ENCODE results near the gene UMAD1.

The UMAD1 gene

DNA sequence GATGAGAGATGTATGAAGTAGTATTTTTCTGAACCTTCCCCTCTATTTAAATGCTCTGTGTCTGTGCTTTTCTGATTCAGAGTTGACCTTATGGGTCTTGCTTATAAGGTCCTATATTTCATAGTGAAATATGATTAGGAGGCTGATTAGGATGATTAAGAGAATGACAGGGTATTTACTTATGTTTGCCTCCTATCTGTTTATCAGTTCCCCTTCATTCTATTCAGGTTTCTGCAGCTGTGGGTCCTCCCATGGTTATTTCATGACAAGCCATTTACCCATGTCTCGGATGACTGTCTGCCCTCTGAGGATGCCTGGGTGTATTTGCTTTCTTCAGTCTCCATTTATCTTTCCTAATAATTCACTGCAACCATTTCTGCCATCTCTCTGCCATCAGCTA is 61.0 kb downstream of the UMAD1 start:
- TF ChIP-seq, protein P1, sequence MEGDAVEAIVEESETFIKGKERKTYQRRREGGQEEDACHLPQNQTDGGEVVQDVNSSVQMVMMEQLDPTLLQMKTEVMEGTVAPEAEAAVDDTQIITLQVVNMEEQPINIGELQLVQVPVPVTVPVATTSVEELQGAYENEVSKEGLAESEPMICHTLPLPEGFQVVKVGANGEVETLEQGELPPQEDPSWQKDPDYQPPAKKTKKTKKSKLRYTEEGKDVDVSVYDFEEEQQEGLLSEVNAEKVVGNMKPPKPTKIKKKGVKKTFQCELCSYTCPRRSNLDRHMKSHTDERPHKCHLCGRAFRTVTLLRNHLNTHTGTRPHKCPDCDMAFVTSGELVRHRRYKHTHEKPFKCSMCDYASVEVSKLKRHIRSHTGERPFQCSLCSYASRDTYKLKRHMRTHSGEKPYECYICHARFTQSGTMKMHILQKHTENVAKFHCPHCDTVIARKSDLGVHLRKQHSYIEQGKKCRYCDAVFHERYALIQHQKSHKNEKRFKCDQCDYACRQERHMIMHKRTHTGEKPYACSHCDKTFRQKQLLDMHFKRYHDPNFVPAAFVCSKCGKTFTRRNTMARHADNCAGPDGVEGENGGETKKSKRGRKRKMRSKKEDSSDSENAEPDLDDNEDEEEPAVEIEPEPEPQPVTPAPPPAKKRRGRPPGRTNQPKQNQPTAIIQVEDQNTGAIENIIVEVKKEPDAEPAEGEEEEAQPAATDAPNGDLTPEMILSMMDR (IDR thresholded peaks at IDR 0.05; ENCODE audit: control extremely low read depth, extremely low read depth, low read depth, missing control alignments), result no peak
- POLR2A ChIA-PET, result no interaction called here
- CTCF ChIA-PET, result interaction anchor here (2.0 to 4.8 kb wide), 2 partner anchors 13 to 16 kb away, joined by 4 to 14 read pairs; no protein-coding TSS in a partner anchor
- DNase-seq (ENCODE audit: extremely low spot score), result no peak

DNA sequence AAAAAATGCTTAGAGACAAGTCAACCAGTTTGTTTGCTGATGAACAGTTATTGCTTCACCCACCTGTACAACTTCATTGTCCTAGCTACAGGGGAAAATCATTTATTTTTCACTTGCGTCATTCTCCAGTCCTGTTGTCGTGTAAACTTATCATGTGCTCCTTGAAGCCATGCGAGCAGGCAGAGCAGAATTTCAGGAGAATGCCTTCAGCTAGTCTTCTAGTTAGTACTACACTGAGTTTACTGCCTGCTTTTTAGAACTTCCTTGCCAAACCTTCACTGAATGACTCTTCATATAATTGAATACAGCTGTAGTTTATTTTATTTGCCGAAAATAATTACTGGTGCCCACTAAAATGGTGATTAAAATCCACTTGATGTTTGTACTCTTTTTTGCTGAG is 62.3 kb downstream of the UMAD1 start:
- ChIA-PET CTCF (interaction anchor here (0.7 to 4.8 kb wide), 5 partner anchors 11 to 22 kb away, joined by 3 to 14 read pairs (median 5); no protein-coding TSS in a partner anchor), POLR2A (no interaction called here)
- no peak for DNase-seq (ENCODE audit: extremely low spot score)
- TF ChIP-seq, protein P1 (IDR thresholded peaks at IDR 0.05; ENCODE audit: control extremely low read depth, extremely low read depth, low read depth, missing control alignments), result no peak

DNA sequence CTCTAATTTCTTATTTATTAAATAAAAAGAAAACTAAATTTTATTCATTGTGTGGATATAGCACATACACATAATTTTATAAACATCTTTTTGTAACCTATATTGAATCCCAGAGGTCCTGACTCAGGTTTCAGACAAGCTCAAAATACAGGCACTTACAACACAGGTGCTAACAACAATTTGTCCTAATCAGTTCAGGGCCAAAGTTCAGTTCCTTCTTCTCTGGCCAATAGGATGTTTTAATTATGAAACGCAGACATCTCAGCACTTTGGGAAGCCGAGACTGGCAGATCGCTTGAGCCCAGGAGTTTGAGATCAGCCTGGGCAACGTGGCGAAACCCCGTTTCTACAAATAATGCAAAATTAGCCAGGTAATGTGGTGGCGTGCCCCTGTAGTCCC is 62.9 kb downstream of the UMAD1 start:
- ChIA-PET POLR2A (no interaction called here), CTCF (interaction anchor here (2.1 to 4.8 kb wide), 2 partner anchors 11 to 22 kb away, joined by 9 to 14 read pairs; no protein-coding TSS in a partner anchor)
- TF ChIP-seq, protein P1 (IDR thresholded peaks at IDR 0.05; ENCODE audit: control extremely low read depth, extremely low read depth, low read depth, missing control alignments), result no peak
- no peak for DNase-seq (ENCODE audit: extremely low spot score)

DNA sequence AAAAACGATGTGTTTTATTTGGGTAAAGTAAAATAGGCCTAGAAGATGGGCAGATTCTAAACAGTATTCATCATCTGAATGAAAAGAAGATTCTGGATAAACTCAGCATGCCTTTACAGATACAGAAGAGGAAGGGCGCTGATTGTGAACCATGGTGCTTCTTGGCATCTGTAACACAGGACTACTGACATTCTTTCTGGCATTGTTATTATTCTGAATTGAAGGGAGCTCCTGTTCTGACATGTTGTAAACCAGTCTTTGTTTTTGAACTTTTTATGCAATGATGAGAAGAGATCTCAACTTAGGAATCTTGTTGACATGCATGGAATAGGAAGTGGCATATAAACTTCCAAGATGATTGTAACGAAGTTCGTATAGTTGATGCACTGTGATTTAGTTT is 64.3 kb downstream of the UMAD1 start:
- CTCF ChIA-PET, result interaction anchor here (2.1 to 4.8 kb wide), 2 partner anchors 9 to 24 kb away, joined by 9 to 14 read pairs; no protein-coding TSS in a partner anchor
- POLR2A ChIA-PET, result no interaction called here
- TF ChIP-seq, protein P1 (IDR thresholded peaks at IDR 0.05; ENCODE audit: control extremely low read depth, extremely low read depth, low read depth, missing control alignments), result no peak
- DNase-seq (ENCODE audit: extremely low spot score), result no peak

DNA sequence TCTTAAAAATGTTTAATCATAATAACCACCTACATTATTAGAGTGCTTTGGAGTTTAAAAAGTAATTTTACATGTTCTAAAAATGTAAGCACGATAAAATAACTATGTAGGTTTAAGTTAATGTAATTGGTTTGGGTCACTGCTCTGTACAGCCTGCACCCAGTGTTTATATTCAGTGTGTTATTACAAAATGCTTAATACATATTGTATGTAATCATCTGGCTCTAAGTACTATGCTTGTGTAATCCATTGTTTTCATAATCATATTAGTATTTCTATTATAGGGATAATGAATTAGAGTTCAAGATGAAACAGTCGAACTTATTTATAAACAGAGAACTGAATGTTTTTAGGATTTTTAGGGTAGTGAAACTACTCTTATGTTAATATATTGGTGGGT is 64.8 kb downstream of the UMAD1 start:
- no peak for DNase-seq (ENCODE audit: extremely low spot score)
- ChIA-PET CTCF (no interaction called here), POLR2A (no interaction called here)
- TF ChIP-seq, protein P1 (IDR thresholded peaks at IDR 0.05; ENCODE audit: control extremely low read depth, extremely low read depth, low read depth, missing control alignments), result no peak

DNA sequence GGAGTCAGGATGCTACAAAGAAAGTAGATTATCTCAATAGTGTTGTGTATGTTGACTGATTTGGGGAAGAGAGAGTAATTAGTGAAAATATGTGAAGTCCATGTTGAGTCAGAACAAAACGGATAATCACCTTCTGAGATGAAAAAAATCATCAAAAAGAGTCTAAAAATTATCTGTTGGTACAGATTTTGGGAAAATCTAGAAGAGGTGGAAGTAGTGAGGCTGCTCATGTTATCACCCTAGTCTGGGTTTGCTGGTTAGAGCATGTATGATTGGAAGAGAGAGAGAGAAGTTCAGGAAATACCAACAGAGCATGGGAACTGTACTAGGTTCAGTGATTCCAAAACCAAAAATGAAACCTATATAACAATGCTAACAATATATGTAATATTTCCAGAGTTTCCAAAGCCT is 65.6 kb downstream of the UMAD1 start:
- ChIA-PET CTCF (no interaction called here), POLR2A (no interaction called here)
- TF ChIP-seq, protein P1 (IDR thresholded peaks at IDR 0.05; ENCODE audit: control extremely low read depth, extremely low read depth, low read depth, missing control alignments), result no peak
- no peak for DNase-seq (ENCODE audit: extremely low spot score)
